Activated CD4-positive, CD25-positive, alpha-beta regulatory T cell treated with anti-CD3 and anti-CD28 coated beads, Interleukin-2, amount 50 U/mL, for 16 hours (primary cell): ENCODE results near the gene NPAS3.

Source experiments
- DNase-seq: peaks from one replicate; pipeline ENCODE4 v3.0.0-alpha.2; 2020; ENCODE audit warnings: low read depth, low spot score

The NPAS3 gene

GRCh38 chr14:33435911-33436689 lies 497.4 kb downstream of the NPAS3 start:
- no peak for DNase-seq

GRCh38 chr14:33441633-33442032 lies 503.0 kb downstream of the NPAS3 start:
- no peak for DNase-seq

- DNase-seq: no peak
These were observed 505.5 kb downstream of the NPAS3 start for GRCh38 chr14:33444136-33444535.

GRCh38 chr14:33449268-33449667 lies 510.6 kb downstream of the NPAS3 start:
- DNase-seq: no peak

GRCh38 chr14:33449703-33450395 lies 511.2 kb downstream of the NPAS3 start:
- DNase-seq: no peak

- no peak for DNase-seq
These were observed 511.7 kb downstream of the NPAS3 start for GRCh38 chr14:33450416-33450815.

GRCh38 chr14:33451211-33451610 lies 512.5 kb downstream of the NPAS3 start:
- DNase-seq: no peak

GRCh38 chr14:33452995-33453394 lies 514.3 kb downstream of the NPAS3 start:
- DNase-seq: no peak

GRCh38 chr14:33454022-33454595 lies 515.4 kb downstream of the NPAS3 start:
- no peak for DNase-seq

- DNase-seq: no peak
These were observed 516.0 kb downstream of the NPAS3 start for GRCh38 chr14:33454707-33455106.

GRCh38 chr14:33455654-33456345 lies 517.1 kb downstream of the NPAS3 start:
- no peak for DNase-seq

- no peak for DNase-seq
These were observed 518.3 kb downstream of the NPAS3 start for GRCh38 chr14:33457021-33457420.

- no peak for DNase-seq
These were observed 518.9 kb downstream of the NPAS3 start for GRCh38 chr14:33457617-33458016.

GRCh38 chr14:33460164-33460563 lies 521.5 kb downstream of the NPAS3 start:
- no peak for DNase-seq

GRCh38 chr14:33461036-33461435 lies 522.4 kb downstream of the NPAS3 start:
- no peak for DNase-seq

- no peak for DNase-seq
These were observed 525.1 kb downstream of the NPAS3 start for GRCh38 chr14:33463731-33464130.

GRCh38 chr14:33464254-33464962 lies 525.7 kb downstream of the NPAS3 start:
- DNase-seq: no peak

GRCh38 chr14:33465846-33466700 lies 527.4 kb downstream of the NPAS3 start:
- DNase-seq: no peak

GRCh38 chr14:33467971-33468370 lies 529.3 kb downstream of the NPAS3 start:
- DNase-seq: no peak

- DNase-seq: no peak
These were observed 531.2 kb downstream of the NPAS3 start for GRCh38 chr14:33469898-33470297.

- no peak for DNase-seq
These were observed 533.1 kb downstream of the NPAS3 start for GRCh38 chr14:33471776-33472175.
